H1 (cell line): Measurements from ENCODE around the gene COL11A1. TPM values are rescaled to one million over a fixed set of nuclear protein-coding genes. Genes with fewer than 3 reads are reported as not detected.

ENCODE experiments used
- CTCF ChIA-PET: fragments of 300-600 bp; sonication (Branson Sonifier 250); formaldehyde crosslinking; loops from one replicate; lab custom pipeline; 2021; ENCODE audit not compliant: partially characterized antibody; lab: Charles Lee
- POLR2A ChIA-PET: fragments of 300-600 bp; sonication (Branson Sonifier 250); formaldehyde crosslinking; loops from one replicate; lab custom pipeline; 2021; ENCODE audit warnings: inconsistent platforms; ENCODE audit not compliant: partially characterized antibody; lab: Charles Lee
- DNase-seq, 2 experiments: peaks; one replicate each; pipeline versions ENCODE4 v3.0.0 to v3.0.0-alpha.2; 2010 to 2022; ENCODE audit warnings: low spot score in 2 of 2, low read depth in 1 of 2, mixed read lengths in 1 of 2
- FAIRE-seq: peaks from 2 replicates; lab custom pipeline; 2011; peaks lifted over from hg19 to GRCh38; lab: Jason Lieb, UNC
- H2AFZ ChIP-seq: 2 replicates; pipeline ENCODE4 v1.8.1; 2012; ENCODE audit warnings: low read length, inconsistent platforms
- H2AK5ac ChIP-seq: 2 replicates; pipeline ENCODE4 v1.6.1; 2013; ENCODE audit warnings: low read depth, low read length
- H2BK120ac ChIP-seq: replicated peaks from 2 replicates; pipeline ENCODE3; 2013; ENCODE audit warnings: low read depth, low read length, inconsistent platforms
- H2BK12ac ChIP-seq: 2 replicates; pipeline ENCODE4 v1.6.1; 2013; ENCODE audit warnings: low read depth, low read length
- H2BK15ac ChIP-seq: 2 replicates; pipeline ENCODE4 v1.6.1; 2013; ENCODE audit warnings: low read length
- H2BK20ac ChIP-seq: 2 replicates; pipeline ENCODE4 v1.6.1; 2013; ENCODE audit warnings: low read length
- H2BK5ac ChIP-seq: 2 replicates; pipeline ENCODE4 v1.6.1; 2013; ENCODE audit warnings: low read depth, low read length
- H3K14ac ChIP-seq: 2 replicates; pipeline ENCODE4 v1.6.1; 2013; ENCODE audit warnings: inconsistent platforms; ENCODE audit not compliant: insufficient read length
- H3K18ac ChIP-seq: 2 replicates; pipeline ENCODE4 v1.6.1; 2013; ENCODE audit warnings: low read length; ENCODE audit errors: extremely low read depth
- H3K23ac ChIP-seq: 2 replicates; pipeline ENCODE4 v1.6.1; 2013; ENCODE audit warnings: inconsistent platforms; ENCODE audit not compliant: insufficient read length
- H3K23me2 ChIP-seq: 2 replicates; pipeline ENCODE4 v1.6.1; 2013; ENCODE audit warnings: low read depth, low read length
- H3K27ac ChIP-seq: 2 replicates; pipeline ENCODE4 v1.6.1; 2011; ENCODE audit warnings: low read depth, low read length, inconsistent platforms
- H3K27me3 ChIP-seq, 4 experiments: replicated peaks in 1 of 4; 1 replicate in 1 of 4; 2 replicates in 3 of 4; pipeline versions ENCODE4 v1.6.1 to v1.8.1; 2011 to 2013; ENCODE audit warnings: low read length in 3 of 4, mild to moderate bottlenecking in 3 of 4, inconsistent platforms in 2 of 4, mixed read lengths in 2 of 4, moderate library complexity in 1 of 4; ENCODE audit not compliant: control insufficient read depth in 3 of 4, insufficient read depth in 3 of 4; ENCODE audit errors: extremely low read depth in 1 of 4
- H3K36me3 ChIP-seq, 4 experiments: 2 replicates each; pipeline versions ENCODE4 v1.6.1 to v1.8.1; 2011 to 2013; ENCODE audit warnings: mild to moderate bottlenecking in 4 of 4, low read length in 3 of 4, moderate library complexity in 2 of 4, control low read depth in 1 of 4, inconsistent platforms in 1 of 4; ENCODE audit not compliant: insufficient read depth in 4 of 4, control insufficient read depth in 2 of 4
- H3K4ac ChIP-seq: replicated peaks from 2 replicates; pipeline ENCODE3; 2013; ENCODE audit warnings: low read length, low read depth, mixed read lengths, inconsistent platforms; ENCODE audit not compliant: insufficient read length
- H3K4me1 ChIP-seq, 4 experiments: replicated peaks in 1 of 4; 1 replicate in 1 of 4; 2 replicates in 3 of 4; pipeline versions ENCODE4 v1.6.1 to v1.8.1; 2011 to 2013; ENCODE audit warnings: low read length in 3 of 4, inconsistent platforms in 2 of 4, mixed read lengths in 1 of 4; ENCODE audit not compliant: insufficient read depth in 4 of 4, control insufficient read depth in 3 of 4
- H3K4me2 ChIP-seq, 2 experiments: 2 replicates each; pipeline versions ENCODE4 v1.6.1 to v1.8.1; 2011 to 2013; ENCODE audit warnings: low read depth in 2 of 2, low read length in 2 of 2, control low read depth in 1 of 2, inconsistent platforms in 1 of 2, mild to moderate bottlenecking in 1 of 2; ENCODE audit not compliant: insufficient read depth in 1 of 2
- H3K4me3 ChIP-seq, 4 experiments: fragments of 200-600, 300-600 bp in 1 of 4; sonication (generic), shearing (Covaris generic), sonication (Bioruptor Twin) in 1 of 4; 2 replicates each; pipeline versions ENCODE4 v1.5.1 to v1.8.1; 2011 to 2016; ENCODE audit warnings: low read length in 4 of 4, low read depth in 3 of 4, control low read depth in 2 of 4, inconsistent platforms in 2 of 4, mild to moderate bottlenecking in 2 of 4, mixed read lengths in 1 of 4, moderate library complexity in 1 of 4; ENCODE audit not compliant: insufficient read depth in 2 of 4; ENCODE audit errors: extremely low read depth in 1 of 4
- H3K56ac ChIP-seq: replicated peaks from 2 replicates; pipeline ENCODE3; 2013; ENCODE audit warnings: low read depth, mild to moderate bottlenecking, mixed read lengths, low read length, inconsistent platforms; ENCODE audit not compliant: insufficient read length
- H3K79me1 ChIP-seq: 2 replicates; pipeline ENCODE4 v1.6.1; 2013; ENCODE audit warnings: low read depth, low read length, control low read depth
- H3K79me2 ChIP-seq, 2 experiments: 2 replicates each; pipeline versions ENCODE4 v1.6.1 to v1.8.1; 2012 to 2013; ENCODE audit warnings: low read length in 2 of 2, mild to moderate bottlenecking in 2 of 2, inconsistent platforms in 1 of 2; ENCODE audit not compliant: insufficient read depth in 2 of 2, control insufficient read depth in 1 of 2
- H3K9ac ChIP-seq, 4 experiments: replicated peaks in 1 of 4; 1 replicate in 1 of 4; 2 replicates in 3 of 4; pipeline versions ENCODE4 v1.6.1 to v1.8.1; 2011 to 2013; ENCODE audit warnings: low read depth in 3 of 4, low read length in 3 of 4, control low read depth in 2 of 4, mild to moderate bottlenecking in 2 of 4, moderate library complexity in 2 of 4, inconsistent platforms in 1 of 4; ENCODE audit errors: extremely low read depth in 1 of 4
- H3K9me3 ChIP-seq, 2 experiments: 2 replicates each; pipeline versions ENCODE4 v1.6.1 to v1.8.1; 2012 to 2013; ENCODE audit warnings: mild to moderate bottlenecking in 2 of 2, moderate library complexity in 2 of 2, control low read depth in 1 of 2, inconsistent platforms in 1 of 2, low read depth in 1 of 2, low read length in 1 of 2, mixed read lengths in 1 of 2; ENCODE audit not compliant: insufficient read depth in 2 of 2
- H4K20me1 ChIP-seq, 2 experiments: replicated peaks in 1 of 2; 2 replicates each; pipeline versions ENCODE3 to v1.8.1; 2011 to 2013; ENCODE audit warnings: inconsistent platforms in 2 of 2, low read length in 2 of 2, mild to moderate bottlenecking in 1 of 2; ENCODE audit not compliant: insufficient read depth in 2 of 2, control insufficient read depth in 1 of 2
- H4K5ac ChIP-seq: 2 replicates; pipeline ENCODE4 v1.6.1; 2013; ENCODE audit warnings: low read length, low read depth, mixed read lengths, inconsistent platforms; ENCODE audit not compliant: insufficient read length
- H4K8ac ChIP-seq: 2 replicates; pipeline ENCODE4 v1.8.0; 2013; ENCODE audit warnings: mild to moderate bottlenecking, moderate library complexity, low read length, inconsistent platforms; ENCODE audit not compliant: insufficient read depth; ENCODE audit errors: extremely low read depth
- H4K91ac ChIP-seq: replicated peaks from 2 replicates; pipeline ENCODE3; 2013; ENCODE audit warnings: low read length, mixed read lengths, inconsistent platforms; ENCODE audit not compliant: insufficient read length
- HDAC6 ChIP-seq: IDR thresholded peaks from one replicate; pipeline ENCODE4 v1.7.1; 2012; ENCODE audit warnings: low read depth, mild to moderate bottlenecking, inconsistent platforms, low read length, moderate library complexity
- RAD21 ChIP-seq, 2 experiments: IDR thresholded peaks in 1 of 2; conservative IDR thresholded peaks in 1 of 2; 2 replicates each; pipeline ENCODE4 v1.6.1; 2011; ENCODE audit warnings: low read depth in 2 of 2, low read length in 2 of 2, improper control_type of control experiment in 1 of 2, inconsistent platforms in 1 of 2, mild to moderate bottlenecking in 1 of 2, moderate library complexity in 1 of 2
- RBBP5 ChIP-seq: IDR thresholded peaks from 2 replicates; pipeline ENCODE4 v1.7.1; 2012; ENCODE audit warnings: low read depth, mild to moderate bottlenecking, inconsistent platforms, low read length, moderate library complexity, borderline replicate concordance
- WGBS, 2 experiments: shearing (Covaris generic) in 1 of 2; methylation state at CpG; one replicate each; pipeline versions ENCODE4 v1.1.6 to v1.1.7; 2013 to 2015; ENCODE audit warnings: low lambda C conversion rate in 2 of 2, mixed read lengths in 2 of 2, inconsistent platforms in 1 of 2, low coverage in 1 of 2, missing lambda C conversion rate in 1 of 2; ENCODE audit not compliant: insufficient replicate concordance in 2 of 2, insufficient coverage in 1 of 2, insufficient read length in 1 of 2; ENCODE audit errors: extremely low coverage in 1 of 2, missing lambda C conversion rate in 1 of 2; 5-methylcytosine and 5-hydroxymethylcytosine counted together
- polyA plus RNA-seq, 7 experiments: library from polyadenylated mRNA; depleted of rRNA in 3 of 7; stranded (reverse) in 5 of 7; unstranded in 2 of 7; fragments of >200 nt in 5 of 7; fragments of 200-250 nt in 2 of 7; gene quantifications; 1 replicate in 5 of 7; 2 replicates in 1 of 7; 4 replicates in 1 of 7; pipeline versions ENCODE4 v1.2.1 to v1.2.3, GENCODE V29; 2011 to 2013; ENCODE audit warnings: missing spikeins in 2 of 7, mixed read lengths in 2 of 7
- total RNA-seq: library from RNA; stranded (reverse); fragmentation: NEBNext Ultra II Directional; extraction: Animal tissue kit (Norgen Biotek cat#: 25700); gene quantifications from 2 replicates; pipeline ENCODE4 v1.2.1, GENCODE V29; 2021
- TF ChIP-seq, protein P1 (sequence below), 3 experiments: IDR thresholded peaks; 1 replicate in 2 of 3; 2 replicates in 1 of 3; pipeline versions ENCODE4 v1.5.1 to v1.6.1; 2011; ENCODE audit warnings: low read length in 3 of 3, mild to moderate bottlenecking in 3 of 3, inconsistent platforms in 2 of 3, low read depth in 1 of 3, moderate library complexity in 1 of 3; ENCODE audit not compliant: insufficient read depth in 1 of 3; ENCODE audit errors: control extremely low read depth in 1 of 3

Gene COL11A1
- total and polyA plus RNA-seq, 2 of the 8 experiments (the other 6 are each of a cell fraction or from before 2014, with no cell fraction given) = 4.0 to 27.9 TPM

- no peak overlapping the region for H2AK5ac ChIP-seq
- no peak overlapping the region for H2AFZ ChIP-seq
- no peak for DNase-seq
- H3K4me2 ChIP-seq = no peak overlapping the region
- no peak overlapping the region for H3K18ac ChIP-seq
- H2BK120ac ChIP-seq = no peak overlapping the region
- H2BK5ac ChIP-seq = no peak overlapping the region
- H3K23ac ChIP-seq = no peak overlapping the region
- no peak overlapping the region for H3K4me3 ChIP-seq
- no peaks in the 10 kb centered on the region for H3K23me2 ChIP-seq
- H3K14ac ChIP-seq = no peak overlapping the region
- no peaks in the 10 kb centered on the region for H3K36me3 ChIP-seq
- H3K79me1 ChIP-seq = no peaks in the 10 kb centered on the region
- ChIA-PET POLR2A (no interaction called here), CTCF (interaction anchor here (0.8 to 1.1 kb wide), 2 partner anchors 42 to 65 kb away, joined by 3 to 5 read pairs; no protein-coding TSS in a partner anchor)
- peaks cover 0 to 9% of the 10 kb centered on the region in 2 experiments; a peak in 2 of 4 replicates for H3K9me3 ChIP-seq
- H2BK12ac ChIP-seq = no peak overlapping the region
- H3K4me1 ChIP-seq = no peaks in the 10 kb centered on the region; a peak in 1 of 7 replicates
- H4K5ac ChIP-seq = no peak overlapping the region
- H4K8ac ChIP-seq = no peak overlapping the region
- no peak overlapping the region for H2BK15ac ChIP-seq
- no peak overlapping the region for H3K27ac ChIP-seq
- no peak overlapping the region for H4K91ac ChIP-seq
- no peak overlapping the region for H3K9ac ChIP-seq
- H4K20me1 ChIP-seq = no peaks in the 10 kb centered on the region
- H2BK20ac ChIP-seq = no peak overlapping the region
- no peaks in the 10 kb centered on the region for H3K27me3 ChIP-seq
- no peak overlapping the region for H3K4ac ChIP-seq
- 88% methylated on average over 4 of the region's 4 CpGs; no CpG with 5 or more reads in 1 of the 2 experiments for WGBS, 2 experiments
- FAIRE-seq = no peak
- TF ChIP-seq RAD21 (IDR thresholded peaks at IDR 0.05 in 1 of 2, conservative IDR thresholded peaks at IDR 0.05 in 1 of 2; ENCODE audit: low read depth in 2 of 2, low read length in 2 of 2) (peak in 1 of 2 experiments; percentile 10; a peak in 1 of 4 replicates), HDAC6 (no peak), RBBP5 (no peak)
- TF ChIP-seq, protein P1, sequence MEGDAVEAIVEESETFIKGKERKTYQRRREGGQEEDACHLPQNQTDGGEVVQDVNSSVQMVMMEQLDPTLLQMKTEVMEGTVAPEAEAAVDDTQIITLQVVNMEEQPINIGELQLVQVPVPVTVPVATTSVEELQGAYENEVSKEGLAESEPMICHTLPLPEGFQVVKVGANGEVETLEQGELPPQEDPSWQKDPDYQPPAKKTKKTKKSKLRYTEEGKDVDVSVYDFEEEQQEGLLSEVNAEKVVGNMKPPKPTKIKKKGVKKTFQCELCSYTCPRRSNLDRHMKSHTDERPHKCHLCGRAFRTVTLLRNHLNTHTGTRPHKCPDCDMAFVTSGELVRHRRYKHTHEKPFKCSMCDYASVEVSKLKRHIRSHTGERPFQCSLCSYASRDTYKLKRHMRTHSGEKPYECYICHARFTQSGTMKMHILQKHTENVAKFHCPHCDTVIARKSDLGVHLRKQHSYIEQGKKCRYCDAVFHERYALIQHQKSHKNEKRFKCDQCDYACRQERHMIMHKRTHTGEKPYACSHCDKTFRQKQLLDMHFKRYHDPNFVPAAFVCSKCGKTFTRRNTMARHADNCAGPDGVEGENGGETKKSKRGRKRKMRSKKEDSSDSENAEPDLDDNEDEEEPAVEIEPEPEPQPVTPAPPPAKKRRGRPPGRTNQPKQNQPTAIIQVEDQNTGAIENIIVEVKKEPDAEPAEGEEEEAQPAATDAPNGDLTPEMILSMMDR (IDR thresholded peaks at IDR 0.05; ENCODE audit: control extremely low read depth in 1 of 3, insufficient read depth in 1 of 3, low read depth in 1 of 3, low read length in 3 of 3) = peak in 1 of 3 experiments; percentile 4; a peak in 1 of 4 replicates
- H3K79me2 ChIP-seq = no peaks in the 10 kb centered on the region
- H3K56ac ChIP-seq = no peak overlapping the region
Observed at GRCh38 chr1:102872097-102872496, 236.2 kb downstream of the COL11A1 start.
